OCI-LY3 (cell line): Measurements from ENCODE around the gene MAN2A1.

Experiments
- CTCF ChIP-seq: fragments of 200-600, 300-600 bp; sonication (generic); IDR thresholded peaks from 2 replicates; pipeline ENCODE4 v1.5.1; 2014; ENCODE audit warnings: antibody characterized with exemption, low read length, low read depth
- EZH2phosphoT487 ChIP-seq: fragments of 200-600 bp; shearing (Covaris generic); IDR thresholded peaks from 2 replicates; pipeline ENCODE4 v1.6.1; 2018; ENCODE audit warnings: antibody characterized with exemption, mixed run types, low read depth

DNA sequence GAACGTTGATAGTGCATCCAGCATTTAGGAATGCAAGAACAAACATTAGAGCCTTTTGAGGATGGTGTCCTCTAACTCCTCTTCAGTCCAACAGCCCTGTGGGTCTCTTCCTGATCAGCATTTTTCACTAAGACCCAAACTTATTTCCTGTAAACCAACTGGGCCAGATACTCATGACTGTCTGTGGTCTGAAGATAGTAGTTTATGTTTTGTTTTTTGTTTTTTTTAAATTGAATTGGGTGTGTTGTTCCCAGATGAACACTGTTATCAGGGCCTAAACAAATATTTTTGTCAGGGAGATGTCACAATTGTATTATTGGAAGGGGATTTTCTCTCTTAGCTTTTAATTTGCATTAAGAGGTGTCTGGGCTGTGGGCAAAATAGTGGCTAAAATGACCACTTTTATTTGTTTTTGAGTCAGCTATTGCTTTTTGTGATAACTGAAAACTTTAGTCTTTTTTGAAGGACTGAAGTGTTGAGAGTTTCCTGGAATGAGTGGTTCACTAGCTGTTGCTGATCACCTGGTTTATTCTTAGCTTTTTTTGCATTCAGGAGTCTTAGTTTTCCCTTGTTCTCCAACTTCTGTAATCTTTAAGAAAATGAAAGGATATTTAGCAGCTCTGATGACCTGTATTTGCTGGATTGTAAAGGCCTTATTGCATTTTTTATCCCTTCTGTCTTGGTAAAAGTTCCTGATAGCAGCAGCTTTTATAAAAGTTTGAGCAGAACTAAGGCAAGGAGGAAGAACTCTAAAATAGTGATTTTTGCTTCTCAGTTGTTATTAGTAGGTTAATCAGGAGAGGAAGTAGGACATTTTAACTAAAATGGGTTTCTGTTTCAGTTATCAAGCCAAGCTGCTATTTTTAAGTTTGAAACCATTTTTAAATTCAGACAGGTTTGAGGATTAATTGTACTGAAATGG is 5.5 kb downstream of the MAN2A1 start:
- TF ChIP-seq CTCF (no peak), EZH2phosphoT487 (no peak)
